Neural cell (in vitro differentiated cells): ENCODE data around the gene PWWP2A. TPM values are rescaled to one million over a fixed set of nuclear protein-coding genes. Genes with fewer than 3 reads are reported as not detected.

Source experiments
- H2AFZ ChIP-seq: fragments of 200-600, 300-800 bp; sonication (generic), shearing (Covaris generic); 2 replicates; pipeline ENCODE4 v1.6.0; 2014; ENCODE audit warnings: low read depth, mild to moderate bottlenecking, antibody characterized with exemption, low read length, moderate library complexity
- H3F3A ChIP-seq: fragments of 200-600 bp; shearing (Covaris generic); 2 replicates; pipeline ENCODE4 v1.6.1; 2016; ENCODE audit warnings: mild to moderate bottlenecking, moderate library complexity, mixed read lengths, antibody characterized with exemption, low read length; ENCODE audit not compliant: insufficient read depth, poor library complexity, severe bottlenecking
- H3K27ac ChIP-seq: fragments of 200-600, 300-800 bp; sonication (generic), shearing (Covaris generic); 2 replicates; pipeline ENCODE4 v1.5.1; 2014; ENCODE audit warnings: mild to moderate bottlenecking, low read length, moderate library complexity
- H3K27me3 ChIP-seq: fragments of 300-800, 200-600 bp; sonication (generic), shearing (Covaris generic); 2 replicates; pipeline ENCODE4 v1.6.0; 2014; ENCODE audit warnings: mild to moderate bottlenecking, low read depth, low read length, moderate library complexity; ENCODE audit not compliant: insufficient read depth
- H3K36me3 ChIP-seq: fragments of 300-800, 200-600 bp; sonication (generic), shearing (Covaris generic); 2 replicates; pipeline ENCODE4 v1.5.1; 2014; ENCODE audit warnings: mild to moderate bottlenecking, antibody characterized with exemption, low read length, moderate library complexity; ENCODE audit not compliant: insufficient read depth
- H3K4me2 ChIP-seq: fragments of 300-800, 200-600 bp; sonication (generic), shearing (Covaris generic); 2 replicates; pipeline ENCODE4 v1.6.0; 2014; ENCODE audit warnings: mild to moderate bottlenecking, low read length
- H3K4me3 ChIP-seq: fragments of 300-800, 200-600 bp; sonication (generic), shearing (Covaris generic); 2 replicates; pipeline ENCODE4 v1.5.1; 2014; ENCODE audit warnings: mild to moderate bottlenecking, low read length, moderate library complexity
- H3K79me2 ChIP-seq: fragments of 200-600 bp; shearing (Covaris generic); replicated peaks from 2 replicates; pipeline ENCODE4 v1.6.0; 2014; ENCODE audit warnings: mild to moderate bottlenecking, low read length, moderate library complexity; ENCODE audit not compliant: insufficient read depth
- H3K9ac ChIP-seq: fragments of 300-800, 200-600 bp; sonication (generic), shearing (Covaris generic); 2 replicates; pipeline ENCODE4 v1.6.1; 2016; ENCODE audit warnings: mild to moderate bottlenecking, low read length, mixed read lengths
- H3K9me2 ChIP-seq: fragments of 200-600 bp; shearing (Covaris generic); 2 replicates; pipeline ENCODE4 v1.6.1; 2016; ENCODE audit warnings: mild to moderate bottlenecking, low read length, mixed read lengths; ENCODE audit not compliant: insufficient read depth
- H3K9me3 ChIP-seq: fragments of 200-600, 300-800 bp; sonication (generic), shearing (Covaris generic); 2 replicates; pipeline ENCODE4 v1.6.1; 2016; ENCODE audit warnings: mild to moderate bottlenecking, mixed run types, low read length, moderate library complexity, mixed read lengths
- H4K20me1 ChIP-seq: fragments of 200-600 bp; shearing (Covaris generic); 2 replicates; pipeline ENCODE4 v1.6.1; 2016; ENCODE audit warnings: mild to moderate bottlenecking, mixed run types; ENCODE audit not compliant: insufficient read depth
- CTCF ChIP-seq: fragments of 450-650 bp; IDR thresholded peaks from 2 replicates; pipeline ENCODE4 v1.5.1; 2014; ENCODE audit warnings: antibody characterized with exemption, mild to moderate bottlenecking, moderate library complexity; ENCODE audit not compliant: poor library complexity, severe bottlenecking
- EP300 ChIP-seq: fragments of 450-650 bp; conservative IDR thresholded peaks from 2 replicates; pipeline ENCODE4 v1.6.1; 2014; ENCODE audit warnings: antibody characterized with exemption, mild to moderate bottlenecking, moderate library complexity; ENCODE audit not compliant: poor library complexity, severe bottlenecking
- EZH2 ChIP-seq: fragments of 200-600, 300-800 bp; shearing (Covaris generic), sonication (generic); IDR thresholded peaks from 2 replicates; pipeline ENCODE4 v1.6.1; 2014; ENCODE audit warnings: antibody characterized with exemption, low read length, borderline replicate concordance, mild to moderate bottlenecking; ENCODE audit not compliant: insufficient read depth, poor library complexity, severe bottlenecking
- MXI1 ChIP-seq: fragments of 450-650 bp; conservative IDR thresholded peaks from 2 replicates; pipeline ENCODE4 v1.6.1; 2014; ENCODE audit warnings: antibody characterized with exemption, mild to moderate bottlenecking; ENCODE audit not compliant: poor library complexity, severe bottlenecking
- POLR2AphosphoS5 ChIP-seq: IDR thresholded peaks from 2 replicates; pipeline ENCODE4 v1.6.1; 2012
- RAD21 ChIP-seq: fragments of 450-650 bp; conservative IDR thresholded peaks from 2 replicates; pipeline ENCODE4 v1.6.1; 2014; ENCODE audit warnings: antibody characterized with exemption, mild to moderate bottlenecking, moderate library complexity
- SMC3 ChIP-seq: fragments of 450-650 bp; conservative IDR thresholded peaks from 2 replicates; pipeline ENCODE4 v1.6.1; 2014; ENCODE audit warnings: antibody characterized with exemption, mild to moderate bottlenecking, moderate library complexity; ENCODE audit not compliant: poor library complexity
- TAF1 ChIP-seq: IDR thresholded peaks from 2 replicates; pipeline ENCODE4 v1.6.1; 2012; ENCODE audit warnings: low read depth
- polyA plus RNA-seq: library from polyadenylated mRNA; depleted of rRNA; stranded (reverse); fragments of >200 nt; gene quantifications from 2 replicates; pipeline ENCODE4 v1.2.3, GENCODE V29; 2014
- TF ChIP-seq, protein P1 (sequence below): IDR thresholded peaks from 2 replicates; pipeline ENCODE4 v1.6.1; 2012; ENCODE audit warnings: borderline replicate concordance

The PWWP2A gene
- polyA plus RNA-seq, 1 donor from 2014 or later = 37.2 TPM

- Histone ChIP-seq H3K36me3 (no peaks in the 10 kb centered on the region), H3K9ac (no peak overlapping the region), H2AFZ (no peak overlapping the region), H3K27ac (no peak overlapping the region), H3K27me3 (no peaks in the 10 kb centered on the region), H3F3A (no peaks in the 10 kb centered on the region), H4K20me1 (no peaks in the 10 kb centered on the region), H3K9me2 (no peaks in the 10 kb centered on the region), H3K4me3 (no peak overlapping the region), H3K4me2 (no peak overlapping the region), H3K9me3 (no peaks in the 10 kb centered on the region), H3K79me2 (no peaks in the 10 kb centered on the region)
- TF ChIP-seq TAF1 (no peak), SMC3 (no peak), POLR2AphosphoS5 (no peak), MXI1 (no peak)
- TF ChIP-seq, protein P1, sequence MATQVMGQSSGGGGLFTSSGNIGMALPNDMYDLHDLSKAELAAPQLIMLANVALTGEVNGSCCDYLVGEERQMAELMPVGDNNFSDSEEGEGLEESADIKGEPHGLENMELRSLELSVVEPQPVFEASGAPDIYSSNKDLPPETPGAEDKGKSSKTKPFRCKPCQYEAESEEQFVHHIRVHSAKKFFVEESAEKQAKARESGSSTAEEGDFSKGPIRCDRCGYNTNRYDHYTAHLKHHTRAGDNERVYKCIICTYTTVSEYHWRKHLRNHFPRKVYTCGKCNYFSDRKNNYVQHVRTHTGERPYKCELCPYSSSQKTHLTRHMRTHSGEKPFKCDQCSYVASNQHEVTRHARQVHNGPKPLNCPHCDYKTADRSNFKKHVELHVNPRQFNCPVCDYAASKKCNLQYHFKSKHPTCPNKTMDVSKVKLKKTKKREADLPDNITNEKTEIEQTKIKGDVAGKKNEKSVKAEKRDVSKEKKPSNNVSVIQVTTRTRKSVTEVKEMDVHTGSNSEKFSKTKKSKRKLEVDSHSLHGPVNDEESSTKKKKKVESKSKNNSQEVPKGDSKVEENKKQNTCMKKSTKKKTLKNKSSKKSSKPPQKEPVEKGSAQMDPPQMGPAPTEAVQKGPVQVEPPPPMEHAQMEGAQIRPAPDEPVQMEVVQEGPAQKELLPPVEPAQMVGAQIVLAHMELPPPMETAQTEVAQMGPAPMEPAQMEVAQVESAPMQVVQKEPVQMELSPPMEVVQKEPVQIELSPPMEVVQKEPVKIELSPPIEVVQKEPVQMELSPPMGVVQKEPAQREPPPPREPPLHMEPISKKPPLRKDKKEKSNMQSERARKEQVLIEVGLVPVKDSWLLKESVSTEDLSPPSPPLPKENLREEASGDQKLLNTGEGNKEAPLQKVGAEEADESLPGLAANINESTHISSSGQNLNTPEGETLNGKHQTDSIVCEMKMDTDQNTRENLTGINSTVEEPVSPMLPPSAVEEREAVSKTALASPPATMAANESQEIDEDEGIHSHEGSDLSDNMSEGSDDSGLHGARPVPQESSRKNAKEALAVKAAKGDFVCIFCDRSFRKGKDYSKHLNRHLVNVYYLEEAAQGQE = no peak
Observed at GRCh38 chr5:160047423-160047822, 71.8 kb downstream of the PWWP2A start.

- no peak overlapping the region for H3K9ac ChIP-seq
- no peak overlapping the region for H3K4me3 ChIP-seq
- H3F3A ChIP-seq = no peaks in the 10 kb centered on the region
- no peaks in the 10 kb centered on the region for H3K9me3 ChIP-seq
- H3K79me2 ChIP-seq = no peaks in the 10 kb centered on the region
- TF ChIP-seq, protein P1 = no peak
- TF ChIP-seq POLR2AphosphoS5 (no peak), SMC3 (no peak), TAF1 (no peak), MXI1 (no peak), RAD21 (no peak)
- no peak overlapping the region for H3K27ac ChIP-seq
- H3K4me2 ChIP-seq = no peak overlapping the region
- no peaks in the 10 kb centered on the region for H3K36me3 ChIP-seq
- H3K9me2 ChIP-seq = no peaks in the 10 kb centered on the region
- H2AFZ ChIP-seq = no peak overlapping the region
- no peaks in the 10 kb centered on the region for H3K27me3 ChIP-seq
- no peaks in the 10 kb centered on the region for H4K20me1 ChIP-seq
Observed at GRCh38 chr5:160044967-160045366, 74.3 kb downstream of the PWWP2A start.

- H3K79me2 ChIP-seq = no peaks in the 10 kb centered on the region
- TF ChIP-seq SMC3 (no peak), POLR2AphosphoS5 (no peak), EP300 (no peak), RAD21 (no peak), TAF1 (no peak), MXI1 (no peak), EZH2 (no peak), CTCF (no peak)
- TF ChIP-seq, protein P1 = no peak
Observed at GRCh38 chr5:160044391-160044804, 74.9 kb downstream of the PWWP2A start.

More at GRCh38 chr5:160044391-160044804, 74.9 kb downstream of the PWWP2A start:
- Histone ChIP-seq H3K27me3 (no peaks in the 10 kb centered on the region), H3K9ac (no peak overlapping the region), H3K9me2 (no peaks in the 10 kb centered on the region), H3K4me3 (no peak overlapping the region), H3K36me3 (no peaks in the 10 kb centered on the region), H3K27ac (no peak overlapping the region), H3K4me2 (no peak overlapping the region), H4K20me1 (no peaks in the 10 kb centered on the region), H3F3A (no peaks in the 10 kb centered on the region), H3K9me3 (no peaks in the 10 kb centered on the region), H2AFZ (no peak overlapping the region)
